Measurements from ENCODE around the gene FBXO15.

- TF ChIP-seq CBFB (CRISPR knock-in tag; IDR thresholded peaks at IDR 0.05) (no peak), KAT2B (IDR thresholded peaks at IDR 0.05; ENCODE audit: borderline replicate concordance, low read depth, low read length) (no peak), AKAP8 (CRISPR knock-in tag; IDR thresholded peaks at IDR 0.05) (no peak), POLR2AphosphoS2 (IDR thresholded peaks at IDR 0.05; ENCODE audit: low read depth, low read length) (no peak), NR2C2 (CRISPR knock-in tag; IDR thresholded peaks at IDR 0.05; ENCODE audit: borderline replicate concordance) (no peak), KAT8 (CRISPR knock-in tag; IDR thresholded peaks at IDR 0.05) (no peak), ZFP82 (CRISPR knock-in tag; IDR thresholded peaks at IDR 0.05; ENCODE audit: borderline replicate concordance) (no peak)
These were observed 6.2 kb upstream of the FBXO15 start for GRCh38 chr18:74153793-74154192.
